Left colon (tissue), 2 donors: ENCODE results near the gene GATAD2A. TPM values are rescaled to one million over a fixed set of nuclear protein-coding genes. Genes with fewer than 3 reads are reported as not detected.

Source experiments
- ATAC-seq: fragments of 200-7000 bp; cut with Tn5 transposase; one replicate; pipeline ENCODE4 v1.9.1; 2020; ENCODE audit warnings: mild to moderate bottlenecking, moderate library complexity
- DNase-seq, 2 donors: peaks; one replicate each; pipeline ENCODE4 v3.0.0-alpha.2; 2020
- intact Hi-C, 2 donors: fragments of 100-400 bp; cut with DNase I in 1 of 2; cut with micrococcal nuclease in 1 of 2; formaldehyde crosslinking; loops; one replicate each; pipeline versions ENCODE4 v1.11.2 to v1.14.0; 2022; cut with DNase I, micrococcal nuclease
- total RNA-seq, 2 donors: library from RNA; stranded (reverse); fragmentation: NEBNext Ultra II Directional; extraction: Animal tissue kit (Norgen Biotek cat#: 25700); gene quantifications; one replicate each; pipeline ENCODE4 v1.2.1, GENCODE V29; 2021
- donor health status: DM: no; HTN: no; CAD: no.
- donor health status: DM: yes; HTN: yes; CAD: no.

The GATAD2A gene
- total RNA-seq, 2 donors from 2014 or later: 104 to 135 TPM

- no peak for DNase-seq
- intact Hi-C loops: loop anchor here in 1 of 2 donors (10.0 kb wide), 1 partner anchor 424 kb away; no protein-coding TSS in a partner anchor
- ATAC-seq: no peak
Measured at GRCh38 chr19:19530423-19530804, 124.9 kb downstream of the GATAD2A start.

- DNase-seq (no peak), ATAC-seq (no peak)
- intact Hi-C loops: loop anchor here in 1 of 2 donors (10.0 kb wide), 1 partner anchor 424 kb away; no protein-coding TSS in a partner anchor
Measured at GRCh38 chr19:19530889-19531288, 125.4 kb downstream of the GATAD2A start.

DNA sequence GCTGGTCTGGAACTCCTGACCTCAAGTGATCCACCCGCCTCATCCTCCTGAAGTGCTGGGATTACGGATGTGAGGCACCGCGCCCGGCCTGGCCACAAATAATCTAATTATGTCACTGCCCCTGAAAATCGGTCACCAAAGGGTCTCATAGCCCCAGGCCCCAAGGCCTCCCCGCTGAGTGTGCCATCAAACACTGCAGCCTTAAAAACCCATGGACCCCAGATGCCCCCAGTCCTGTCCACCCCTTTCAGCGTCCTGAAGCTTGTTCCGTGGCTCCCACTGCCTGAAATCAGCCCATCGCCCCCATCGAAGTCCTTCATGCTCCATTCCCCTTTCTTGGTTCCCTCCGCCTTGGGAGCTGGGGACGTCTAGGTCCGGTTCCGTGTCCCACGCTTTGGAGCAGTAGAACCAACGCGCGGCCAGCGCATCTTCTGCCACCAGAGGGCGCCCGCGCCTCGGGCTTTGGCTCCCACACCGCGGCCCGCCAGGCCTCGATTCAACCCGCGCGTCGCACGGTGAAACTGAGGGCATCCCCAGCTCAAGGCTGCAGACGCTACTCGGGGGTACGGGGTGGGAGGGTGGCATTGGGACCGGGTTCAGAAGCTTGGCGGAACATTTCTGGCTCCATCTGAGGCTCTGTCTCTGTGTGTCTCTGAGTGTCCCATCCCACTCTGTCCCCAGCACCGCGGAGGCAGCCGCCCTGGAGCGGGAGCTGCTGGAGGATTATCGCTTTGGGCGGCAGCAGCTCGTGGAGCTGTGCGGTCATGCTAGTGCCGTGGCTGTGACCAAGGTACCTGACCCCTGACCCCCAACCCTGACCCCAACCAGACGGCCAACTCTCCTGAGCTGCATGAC, 126.7 kb downstream of the GATAD2A start:
- DNase-seq (peak; percentile 51 to 91), ATAC-seq (peak; percentile 72)
- intact Hi-C loops: loop anchor here in 1 of 2 donors (10.0 kb wide), 1 partner anchor 423 kb away; no protein-coding TSS in a partner anchor

DNA sequence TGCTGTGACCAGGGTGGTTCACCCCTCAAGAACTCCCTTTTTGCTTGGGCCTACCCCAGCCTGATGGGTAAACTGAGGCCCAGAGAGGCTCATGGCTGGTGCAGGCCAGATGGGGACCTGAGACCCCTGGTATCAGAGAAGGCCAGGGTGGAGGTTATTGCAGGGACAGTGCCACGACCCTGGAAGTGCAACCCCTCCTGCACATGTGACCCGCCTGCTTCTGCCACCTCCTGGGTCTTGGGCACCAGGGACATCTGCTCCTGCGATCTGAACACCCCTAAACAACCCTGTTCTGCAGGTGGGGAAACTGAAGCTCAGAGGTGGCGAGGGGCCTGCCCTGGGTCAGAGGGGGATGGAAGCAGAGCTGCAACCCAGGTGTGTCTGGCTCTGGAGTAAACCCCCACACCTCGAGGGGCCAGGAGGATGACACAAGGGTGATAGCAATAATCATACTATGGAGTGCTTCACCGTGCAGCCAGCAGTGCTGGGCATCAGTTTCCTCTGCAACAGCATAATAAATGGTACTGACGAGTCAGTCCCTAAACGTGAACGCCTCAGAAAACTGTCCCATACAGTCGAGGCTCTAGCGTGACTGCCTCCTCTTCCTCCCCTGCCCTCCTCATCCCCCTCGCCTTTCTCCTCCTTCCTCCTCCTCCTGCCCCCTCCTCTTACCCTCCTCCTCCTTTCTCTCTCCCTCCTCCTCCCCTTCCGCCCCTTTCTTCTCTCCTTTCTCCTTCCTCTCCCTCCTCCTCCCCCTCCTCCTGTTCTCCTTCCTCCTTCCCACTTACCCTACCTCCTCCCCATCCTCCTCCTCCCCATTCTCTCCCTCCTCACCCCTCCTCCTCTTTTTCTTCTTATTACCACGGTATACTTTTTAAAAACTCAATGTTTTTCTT, 127.6 kb downstream of the GATAD2A start:
- no peak for ATAC-seq
- DNase-seq: no peak
- intact Hi-C loops: loop anchor here in 1 of 2 donors (10.0 kb wide), 1 partner anchor 422 kb away; no protein-coding TSS in a partner anchor

- DNase-seq: no peak
- no peak for ATAC-seq
- intact Hi-C loops: loop anchor here in 1 of 2 donors (10.0 kb wide), 1 partner anchor 421 kb away; no protein-coding TSS in a partner anchor
Measured at GRCh38 chr19:19533841-19534240, 128.4 kb downstream of the GATAD2A start.

DNA sequence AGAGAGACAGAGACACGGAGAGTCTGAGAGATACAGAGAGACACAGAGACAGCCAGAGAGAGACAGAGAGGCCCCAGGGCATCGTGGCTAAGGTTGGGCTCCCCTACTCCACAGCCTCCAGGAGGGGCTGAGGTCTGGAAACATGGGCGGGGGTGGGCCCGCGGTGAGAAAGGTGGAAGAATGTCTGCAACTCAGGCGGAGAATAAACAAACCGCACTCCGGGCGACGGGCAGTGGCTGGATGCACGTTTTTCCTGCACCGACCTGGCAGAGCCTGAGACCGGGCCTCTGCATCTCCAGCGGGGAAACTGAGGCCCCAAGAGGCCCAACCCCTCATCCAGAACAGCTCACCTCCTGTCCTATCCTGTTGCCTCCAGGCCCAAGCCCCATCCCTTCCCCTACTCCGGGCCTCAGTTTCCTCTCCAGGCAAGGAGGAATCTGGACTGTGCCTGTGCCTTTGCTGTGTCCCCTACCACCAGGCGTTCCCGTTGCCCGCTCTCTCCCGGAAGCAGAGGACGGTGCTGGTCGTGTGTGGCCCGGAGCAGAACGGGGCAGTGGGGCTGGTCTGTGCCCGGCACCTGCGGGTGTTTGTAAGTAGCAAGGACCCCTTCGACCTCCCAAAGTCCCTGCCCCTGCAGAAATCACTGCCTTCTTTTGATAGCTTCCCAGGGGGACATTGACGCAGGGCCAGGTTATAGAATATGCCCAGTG, 129.2 kb downstream of the GATAD2A start:
- intact Hi-C loops: loop anchor here (5.0 to 10.0 kb wide), 2 partner anchors 108 to 420 kb away; partner anchors contain the start of gene GMIP (in 1 of the 2)
- ATAC-seq (no peak), DNase-seq (no peak)

DNA sequence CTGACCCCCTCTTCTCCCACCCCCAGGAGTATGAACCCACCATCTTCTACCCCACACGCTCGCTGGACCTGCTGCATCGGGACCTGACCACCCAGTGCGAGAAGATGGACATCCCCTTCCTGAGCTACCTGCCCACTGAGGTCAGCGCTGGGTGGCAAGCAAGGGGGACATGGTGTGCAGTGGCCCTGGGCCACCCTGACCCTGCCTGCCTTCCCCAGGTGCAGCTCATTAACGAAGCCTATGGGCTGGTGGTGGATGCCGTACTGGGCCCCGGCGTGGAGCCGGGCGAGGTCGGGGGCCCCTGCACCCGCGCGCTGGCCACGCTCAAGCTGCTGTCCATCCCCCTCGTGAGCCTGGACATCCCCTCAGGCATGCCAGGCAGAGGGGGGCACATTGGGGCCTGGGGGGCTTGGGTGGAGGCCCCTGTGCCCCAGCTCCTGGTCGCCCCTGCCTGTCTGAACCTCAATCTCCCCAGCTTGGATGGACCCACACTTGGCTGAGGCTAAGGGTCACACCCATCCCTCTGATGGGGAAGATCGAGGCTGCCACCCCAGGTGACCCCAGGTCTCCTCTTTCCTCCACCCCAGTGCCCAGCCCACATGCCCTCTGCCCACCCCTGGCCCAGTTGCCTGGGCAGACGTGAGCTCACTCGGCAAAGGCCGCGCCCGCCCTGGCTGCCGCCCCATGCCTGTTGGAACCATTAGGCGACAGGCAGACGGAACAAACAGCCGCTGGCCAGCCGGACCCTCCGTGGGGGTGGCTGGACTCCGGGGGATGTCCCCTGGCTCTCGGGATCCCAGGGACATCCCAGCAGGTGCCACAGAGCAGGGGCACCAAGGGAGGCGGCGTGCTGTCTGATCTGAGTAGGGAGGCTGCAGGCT, 130.1 kb downstream of the GATAD2A start:
- ATAC-seq (no peak), DNase-seq (no peak)
- intact Hi-C loops: loop anchor here (5.0 to 10.0 kb wide), 2 partner anchors 107 to 419 kb away; partner anchors contain the start of gene GMIP (in 1 of the 2)

GRCh38 chr19:19537075-19538048, 131.9 kb downstream of the GATAD2A start:
- DNase-seq: no peak
- ATAC-seq: peak; percentile 34
- intact Hi-C loops: loop anchor here (5.0 to 10.0 kb wide), 2 partner anchors 105 to 417 kb away; partner anchors contain the start of gene GMIP (in 1 of the 2)

GRCh38 chr19:19538061-19538784, 132.7 kb downstream of the GATAD2A start, which contains the start of gene CILP2:
Gene CILP2, plus strand, starts transcription at chr19:19538265. Its CDS starts 85 bp downstream, at chr19:19538350.
- peak in 1 of 2 donors; percentile 67 for DNase-seq
- intact Hi-C loops: loop anchor here (5.0 to 10.0 kb wide), 2 partner anchors 104 to 417 kb away; partner anchors contain the start of gene GMIP (in 1 of the 2)
- ATAC-seq: peak; percentile 32

- DNase-seq (no peak), ATAC-seq (no peak)
- intact Hi-C loops: loop anchor here (5.0 to 10.0 kb wide), 2 partner anchors 104 to 416 kb away; partner anchors contain the start of gene GMIP (in 1 of the 2)
Measured at GRCh38 chr19:19538785-19539166, 133.3 kb downstream of the GATAD2A start.

DNA sequence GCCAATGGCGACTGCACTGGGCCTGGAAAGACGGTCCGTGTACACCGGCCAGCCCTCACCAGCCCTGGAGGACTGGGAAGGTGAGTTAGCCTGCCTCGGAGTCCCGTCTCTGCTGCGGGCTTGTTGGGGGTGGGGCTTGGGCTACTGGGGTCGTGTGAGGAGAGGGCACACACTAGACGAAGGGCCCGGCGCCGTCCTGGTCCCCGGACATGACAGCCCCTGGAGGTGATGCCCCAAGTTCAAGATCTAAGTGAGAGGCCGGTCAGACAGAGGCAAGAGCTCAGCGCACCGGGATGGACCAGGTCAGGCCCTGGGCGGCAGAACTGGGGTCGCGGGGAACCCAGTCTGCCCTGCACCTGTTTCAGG, 134.2 kb downstream of the GATAD2A start:
- DNase-seq (no peak), ATAC-seq (no peak)
- intact Hi-C loops: loop anchor here (5.0 to 10.0 kb wide), 2 partner anchors 103 to 415 kb away; partner anchors contain the start of gene GMIP (in 1 of the 2)

DNA sequence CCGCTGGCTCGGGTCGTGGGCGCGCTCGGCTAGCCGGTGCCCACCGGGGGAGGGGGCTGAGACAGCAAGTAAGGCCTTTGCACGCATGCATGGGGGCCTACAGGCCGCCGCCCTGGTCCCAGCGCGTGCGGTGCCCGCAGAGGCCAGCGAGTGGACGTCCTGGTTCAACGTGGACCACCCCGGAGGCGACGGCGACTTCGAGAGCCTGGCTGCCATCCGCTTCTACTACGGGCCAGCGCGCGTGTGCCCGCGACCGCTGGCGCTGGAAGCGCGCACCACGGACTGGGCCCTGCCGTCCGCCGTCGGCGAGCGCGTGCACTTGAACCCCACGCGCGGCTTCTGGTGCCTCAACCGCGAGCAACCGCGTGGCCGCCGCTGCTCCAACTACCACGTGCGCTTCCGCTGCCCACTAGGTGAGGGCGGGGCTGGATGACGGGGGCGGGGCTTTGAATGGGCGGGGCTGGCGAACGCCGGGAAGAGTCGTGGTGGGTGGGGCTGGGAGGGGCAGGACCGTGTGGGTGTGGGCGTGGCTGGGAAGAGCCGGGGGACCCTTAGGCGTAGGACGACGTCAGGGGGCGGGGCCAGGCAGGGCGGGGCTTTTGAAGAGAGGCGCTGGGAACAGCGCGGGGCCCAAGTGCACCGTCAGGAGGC, 134.7 kb downstream of the GATAD2A start:
- ATAC-seq: peak; percentile 57
- intact Hi-C loops: no loop called here

GRCh38 chr19:19540715-19541515, 135.4 kb downstream of the GATAD2A start:
- DNase-seq (peak; percentile 69 to 77), ATAC-seq (peak; percentile 69)
- intact Hi-C loops: no loop called here

More for the DNA sequence above, 134.7 kb downstream of the GATAD2A start:
- peak; percentile 74 to 83 for DNase-seq

DNA sequence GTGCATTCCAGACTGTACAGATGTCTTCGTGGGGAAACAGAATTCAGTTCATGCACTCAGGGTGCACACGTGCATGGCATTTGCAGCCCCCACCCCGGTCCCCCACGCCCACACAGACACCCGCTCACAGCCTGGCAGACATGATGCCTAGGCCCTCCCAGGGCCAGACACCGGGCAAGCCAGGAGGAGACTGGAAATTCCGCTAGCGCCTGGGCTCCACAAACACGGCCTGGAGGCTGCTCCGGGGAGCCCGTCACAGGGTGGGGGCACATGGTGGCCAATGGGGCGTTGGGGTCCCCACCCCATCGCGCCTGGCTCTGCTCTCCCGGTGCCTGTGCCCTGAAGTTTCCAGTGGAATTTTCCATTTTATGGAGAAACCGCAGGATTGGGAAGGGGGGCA, 136.1 kb downstream of the GATAD2A start:
- ATAC-seq (no peak), DNase-seq (no peak)
- intact Hi-C loops: no loop called here
